G401 (cell line): Measurements from ENCODE around the gene CTSW. TPM values are rescaled to one million over a fixed set of nuclear protein-coding genes. Genes with fewer than 3 reads are reported as not detected.

ENCODE experiments used
- DNase-seq: peaks from one replicate; pipeline ENCODE4 v3.0.0-alpha.2; 2015; ENCODE audit warnings: low spot score
- in situ Hi-C: cut with HindIII; loops from 2 replicates; pipeline ENCODE4 v1.10.0; 2016; ENCODE audit warnings: low sequenced_read_pairs, mixed read lengths
- total RNA-seq: library from RNA; depleted of rRNA; stranded (reverse); fragments of >200 nt; shearing (Covaris generic); gene quantifications from 2 replicates; pipeline ENCODE4 v1.2.3, GENCODE V29; 2014

The CTSW gene
- total RNA-seq, 1 experiment from 2014 or later: not detected

DNA sequence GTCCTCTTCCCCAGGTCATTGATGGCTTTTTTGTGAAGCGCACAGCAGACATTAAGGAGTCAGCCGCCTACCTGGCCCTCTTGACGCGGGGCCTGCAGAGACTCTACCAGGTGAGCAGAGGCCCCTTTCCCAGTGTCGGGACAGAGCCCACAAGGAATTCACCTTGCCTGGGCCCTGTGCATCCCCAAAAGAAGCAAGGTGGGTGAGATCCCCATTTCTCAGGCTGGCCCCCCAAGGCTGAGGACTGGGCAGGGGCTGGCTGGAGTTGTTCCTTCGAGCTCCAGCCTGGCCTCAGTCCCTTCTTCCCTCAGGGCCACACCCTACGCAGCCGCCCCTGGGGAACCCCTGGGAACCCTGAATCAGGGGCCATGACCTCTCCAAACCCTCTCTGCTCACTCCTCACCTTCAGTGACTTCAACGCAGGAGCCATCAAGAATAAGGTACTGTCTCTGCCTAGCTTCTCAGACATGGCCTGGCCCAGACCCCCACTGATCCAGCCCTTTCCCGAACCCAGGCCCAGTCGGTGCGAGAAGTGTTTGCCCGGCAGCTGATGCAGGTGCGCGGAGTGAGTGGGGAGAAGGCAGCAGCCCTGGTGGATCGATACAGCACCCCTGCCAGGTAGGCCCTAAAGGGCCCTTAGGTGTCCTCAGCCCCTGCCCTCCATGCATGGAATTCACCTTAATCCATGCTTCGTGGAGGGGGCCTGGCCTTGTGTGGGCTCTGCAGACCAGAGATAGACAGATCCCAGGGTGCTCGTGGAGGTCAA, 14.7 kb upstream of the CTSW start:
- no peak for DNase-seq
- in situ Hi-C loops: no loop called here

DNA sequence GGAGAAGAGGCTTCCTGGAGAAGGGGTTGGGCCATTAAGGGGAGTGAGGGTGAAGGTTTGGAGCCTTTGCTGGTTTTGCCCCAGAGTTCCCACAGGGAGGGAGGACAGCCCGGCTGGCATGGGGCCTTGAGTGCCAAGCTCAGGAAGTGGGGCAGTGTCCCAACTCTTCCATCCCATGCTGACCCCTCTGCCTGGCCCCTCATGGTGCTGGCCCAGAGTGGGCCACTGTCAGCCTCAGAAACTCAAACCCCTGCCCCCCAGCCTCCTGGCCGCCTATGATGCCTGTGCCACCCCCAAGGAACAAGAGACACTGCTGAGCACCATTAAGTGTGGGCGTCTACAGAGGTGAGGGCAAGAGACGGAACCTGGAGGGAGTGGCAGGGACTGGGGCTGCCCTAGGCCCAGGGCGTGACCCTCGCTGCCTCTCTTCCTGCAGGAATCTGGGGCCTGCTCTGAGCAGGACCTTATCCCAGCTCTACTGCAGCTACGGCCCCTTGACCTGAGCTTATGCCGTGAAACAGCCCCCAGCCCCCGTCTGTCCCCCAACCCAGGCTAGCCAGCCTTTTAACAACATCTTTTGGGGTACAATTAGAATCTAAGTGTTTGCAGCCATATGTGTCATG, 14.0 kb upstream of the CTSW start:
- in situ Hi-C loops: no loop called here
- DNase-seq: no peak

DNA sequence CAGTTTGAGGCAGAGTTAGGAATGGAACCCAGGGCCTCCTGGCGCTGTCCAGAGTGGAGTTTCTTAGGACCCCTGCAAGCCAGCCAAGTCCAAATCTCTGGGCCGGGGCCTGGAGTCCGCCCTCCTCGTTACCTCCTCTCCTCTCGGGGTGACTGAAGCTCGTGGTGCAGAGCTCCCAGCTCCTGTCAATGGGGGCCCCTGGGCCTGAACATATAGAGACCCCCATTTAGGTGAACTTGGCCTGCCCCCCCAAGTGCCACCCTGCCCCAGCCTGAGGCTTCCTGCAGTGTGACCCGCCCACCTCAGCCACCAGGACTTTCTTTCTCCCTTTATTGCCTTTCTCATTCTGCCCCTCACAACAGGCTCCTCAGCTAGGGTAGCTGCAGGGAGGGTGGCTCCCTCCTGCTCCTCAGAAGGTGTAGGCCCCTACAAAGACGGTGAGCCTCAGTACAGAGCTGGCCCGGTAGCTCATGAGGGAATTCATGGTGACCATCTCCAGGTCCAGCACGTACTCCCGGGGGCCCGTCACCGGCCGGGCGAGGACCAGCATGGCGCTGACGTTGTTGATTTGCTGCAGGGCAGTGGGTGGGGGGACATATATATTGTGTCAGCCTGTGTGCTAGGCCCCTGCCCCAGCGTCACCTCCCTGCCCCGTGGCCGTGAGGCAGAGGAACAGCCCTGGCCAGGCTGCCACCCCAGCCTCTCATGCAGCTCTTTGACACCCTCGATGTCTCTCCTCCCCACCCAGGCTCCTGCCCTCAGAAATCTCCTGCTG, 12.9 kb upstream of the CTSW start:
- DNase-seq: no peak
- in situ Hi-C loops: no loop called here

DNA sequence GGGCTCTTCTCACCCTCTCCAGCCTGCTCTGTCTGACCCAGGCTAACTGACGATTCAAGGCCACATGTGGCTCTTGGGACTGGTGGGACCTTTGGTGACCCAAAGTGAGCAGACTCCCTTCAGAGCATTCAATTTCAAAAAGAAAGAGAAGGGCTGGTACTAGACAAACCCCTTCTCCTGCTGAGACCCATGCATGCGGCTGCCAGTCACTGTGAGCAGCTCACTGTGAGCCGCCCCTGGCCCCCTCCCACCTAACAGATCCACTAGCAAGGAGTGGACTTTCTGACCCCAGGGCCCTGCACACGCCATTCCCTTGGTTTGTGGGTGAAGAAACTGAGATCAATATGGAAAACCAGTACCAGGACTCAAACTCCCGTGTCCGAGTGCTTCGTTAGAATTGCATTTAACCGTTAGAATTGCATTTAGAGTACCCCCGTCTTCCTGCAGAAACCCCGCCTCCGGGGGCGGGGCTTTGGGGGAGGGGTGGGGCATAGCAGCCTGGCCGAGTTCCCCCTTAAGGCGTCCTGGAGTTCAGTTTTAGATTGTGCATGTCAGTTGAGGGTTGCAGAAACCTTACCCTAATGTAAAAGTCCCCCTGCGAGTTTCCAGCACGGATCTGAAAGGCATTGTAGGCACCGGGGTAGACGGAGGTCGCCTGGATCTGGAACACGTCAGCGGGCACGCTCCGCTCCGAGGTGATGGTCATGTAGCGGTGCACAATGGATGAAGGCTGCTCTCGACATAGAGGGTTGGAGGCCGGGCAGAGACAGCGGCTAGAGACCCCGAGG, 12.2 kb upstream of the CTSW start:
- no peak for DNase-seq
- in situ Hi-C loops: no loop called here

DNA sequence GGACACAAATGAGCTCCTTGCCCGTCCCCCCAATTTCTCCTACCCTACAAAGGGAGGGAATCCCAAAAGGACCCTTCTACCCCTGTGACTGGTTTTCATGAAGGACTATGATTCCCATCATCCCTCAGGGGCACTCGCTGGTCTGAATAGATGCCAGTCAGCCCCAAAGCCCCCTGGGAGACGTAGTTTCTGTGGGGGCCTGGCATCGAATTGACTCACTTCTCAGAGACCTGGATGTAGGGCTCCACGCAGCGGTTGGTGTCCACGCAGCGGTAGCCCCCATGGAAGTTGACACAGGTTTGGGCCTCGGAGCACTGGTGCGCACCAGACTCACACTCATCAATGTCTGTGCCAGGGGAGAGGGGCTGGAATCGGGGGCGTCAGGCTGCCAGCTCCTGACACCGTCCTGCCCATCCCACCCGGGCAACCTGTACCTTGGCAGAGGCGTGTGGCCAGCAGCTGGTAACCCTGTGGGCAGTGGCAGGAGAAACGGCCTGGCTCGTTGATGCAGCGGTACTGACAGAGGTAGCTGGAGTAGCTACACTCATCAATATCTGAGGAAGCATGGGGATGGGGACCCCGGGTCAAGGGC, 11.5 kb upstream of the CTSW start:
- DNase-seq: peak; percentile 75
- in situ Hi-C loops: no loop called here

DNA sequence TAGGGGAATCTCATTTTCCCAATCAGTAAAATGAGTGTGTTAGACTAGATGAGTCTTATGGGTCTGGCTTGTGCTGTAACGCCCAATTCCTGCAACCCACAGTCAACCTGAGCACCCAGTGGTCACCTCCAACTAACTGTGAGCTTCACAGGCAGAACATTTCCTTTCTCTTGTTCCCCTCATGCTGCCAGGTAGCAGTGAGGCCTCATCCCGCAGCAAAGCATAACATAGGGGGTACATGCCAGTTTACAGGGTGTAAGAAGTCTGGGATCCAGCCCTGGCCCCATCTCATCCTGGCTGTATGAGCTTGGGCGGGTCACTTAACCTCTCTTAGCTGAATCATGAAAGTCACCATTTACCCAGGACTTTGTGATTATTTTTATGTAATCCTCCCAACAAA, 10.7 kb upstream of the CTSW start:
- DNase-seq: no peak

DNA sequence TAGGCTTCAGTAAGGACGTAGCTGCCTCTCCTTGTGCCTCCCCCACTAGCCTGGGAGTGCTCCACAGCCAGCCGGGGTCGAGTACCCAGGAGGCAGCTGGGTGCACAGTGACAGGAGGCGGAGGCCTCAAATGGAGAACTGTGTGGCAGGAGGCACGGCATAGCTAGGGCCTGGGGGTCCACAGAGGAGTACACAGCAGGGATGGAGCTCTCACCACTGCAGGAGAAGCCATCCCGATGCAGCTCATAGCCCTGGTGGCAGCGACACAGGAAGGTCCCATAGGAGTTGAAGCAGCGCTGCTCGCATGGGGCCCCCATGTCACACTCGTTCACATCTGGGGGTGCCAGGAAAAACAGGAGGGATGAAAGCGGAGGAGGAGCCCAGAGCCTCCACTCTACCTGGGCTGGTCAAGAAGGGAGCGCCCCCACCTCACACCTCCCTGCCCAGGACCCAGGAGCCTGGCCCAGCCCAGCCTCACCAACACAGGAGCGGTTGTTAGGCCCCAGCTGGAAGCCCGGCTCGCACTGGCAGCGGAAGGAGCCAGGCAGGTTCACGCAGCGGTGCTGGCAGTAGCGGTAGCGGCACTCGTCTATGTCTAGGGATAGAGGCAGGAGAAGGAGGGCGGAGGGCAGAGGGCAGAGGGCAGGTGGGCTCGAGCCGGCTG, 9.9 kb upstream of the CTSW start:
- in situ Hi-C loops: no loop called here
- no peak for DNase-seq

More for the DNA sequence above, 10.7 kb upstream of the CTSW start:
- in situ Hi-C loops: no loop called here

DNA sequence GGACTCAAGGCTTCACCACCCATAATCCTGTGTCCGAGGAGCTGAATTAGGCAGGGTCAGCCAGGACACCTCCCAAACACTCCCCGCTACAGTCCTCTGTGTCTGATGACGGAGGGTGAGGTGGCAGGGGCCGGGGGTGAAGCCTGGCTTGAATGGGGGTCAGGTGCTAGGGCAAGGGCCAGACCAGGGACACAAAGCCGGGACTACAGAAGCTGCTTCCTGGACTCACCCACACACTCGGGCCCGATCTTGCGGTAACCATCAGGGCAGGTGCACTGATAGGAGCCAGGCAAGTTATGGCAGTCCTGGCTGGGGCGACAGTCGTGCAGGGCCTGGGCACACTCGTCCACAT, 9.4 kb upstream of the CTSW start:
- no peak for DNase-seq
- in situ Hi-C loops: no loop called here

DNA sequence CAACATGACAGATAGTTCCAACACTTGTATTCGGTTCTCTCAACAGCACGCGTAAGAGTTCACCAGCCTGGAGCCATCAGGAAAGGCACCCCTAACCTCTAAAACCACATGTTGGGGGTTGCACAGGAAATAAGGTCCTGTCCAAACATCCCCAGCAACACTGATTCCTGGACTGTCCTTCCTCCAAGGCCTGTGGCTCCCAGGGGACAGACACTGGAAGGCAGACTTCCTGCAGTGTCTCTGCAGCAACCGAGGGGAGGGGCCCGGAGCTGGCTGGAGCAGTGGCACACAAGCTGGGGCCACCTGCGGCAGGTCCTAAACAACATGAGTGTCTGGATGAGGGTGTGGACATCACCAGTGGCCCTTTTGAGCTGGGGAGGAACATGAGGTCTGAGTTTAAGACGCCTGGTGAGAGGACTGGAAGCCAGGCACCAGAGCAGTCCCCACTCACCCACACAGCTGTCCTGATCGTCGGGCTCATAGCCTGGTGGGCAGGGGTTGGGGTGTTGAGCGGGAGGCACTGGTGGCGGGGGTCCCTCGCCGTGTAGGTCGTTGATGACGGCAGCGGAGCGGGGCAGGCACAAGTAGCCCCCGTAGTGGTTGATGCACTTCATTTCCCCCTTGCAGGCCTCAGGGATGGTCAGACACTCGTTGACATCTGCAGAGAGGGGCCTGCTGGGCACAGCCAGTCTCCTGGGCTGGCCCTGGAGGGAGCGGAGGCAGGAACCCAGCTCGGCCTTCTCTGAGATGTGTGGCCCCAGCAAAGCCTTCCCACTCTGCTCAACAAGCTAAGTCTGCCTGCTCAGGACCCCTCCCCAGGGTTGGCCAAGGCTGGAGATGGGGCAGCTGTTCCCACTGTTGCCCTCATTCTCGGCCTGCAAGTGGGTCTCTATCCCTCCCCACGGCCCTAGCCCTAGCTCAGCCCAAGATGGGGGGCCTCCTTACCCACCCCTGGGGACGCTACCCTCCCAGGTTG, 8.6 kb upstream of the CTSW start:
- in situ Hi-C loops: no loop called here
- DNase-seq: no peak

DNA sequence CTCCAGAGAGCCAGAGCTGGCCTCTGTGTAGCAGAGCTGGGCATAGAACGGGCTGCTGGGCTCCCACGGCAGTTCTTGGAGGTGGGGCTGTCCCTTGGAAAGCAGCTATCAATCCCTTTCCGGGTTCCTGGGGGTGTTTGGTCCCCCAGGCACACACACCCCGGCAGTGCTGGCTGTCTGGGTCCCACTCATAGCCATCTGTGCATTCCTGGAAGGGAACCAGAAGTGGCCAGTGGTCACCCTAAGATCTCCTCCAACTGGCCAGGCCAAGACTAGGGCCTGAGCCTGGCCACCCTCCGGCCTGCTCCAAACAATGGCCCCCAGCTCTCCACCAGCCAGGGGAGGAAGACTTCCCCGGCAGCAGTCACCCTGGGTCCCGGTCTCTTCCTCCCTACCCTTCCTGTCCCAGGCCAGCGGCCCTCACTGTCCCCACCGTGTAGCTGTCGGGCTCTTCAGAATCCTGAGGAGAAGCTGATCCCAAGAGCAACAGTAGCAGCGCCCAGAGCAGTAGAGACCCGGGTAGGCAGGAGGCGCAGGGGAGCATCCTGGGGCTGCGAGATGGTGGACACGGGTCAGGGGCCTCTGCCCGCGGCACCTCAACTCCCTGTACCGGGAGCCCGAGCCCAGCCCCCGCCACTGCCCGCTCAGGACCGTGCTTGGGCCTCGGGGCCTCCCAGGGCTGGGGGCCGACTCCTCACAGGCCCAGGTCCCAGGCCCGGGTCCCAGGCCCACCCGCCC, 7.7 kb upstream of the CTSW start:
- in situ Hi-C loops: no loop called here
- peak; percentile 35 for DNase-seq

DNA sequence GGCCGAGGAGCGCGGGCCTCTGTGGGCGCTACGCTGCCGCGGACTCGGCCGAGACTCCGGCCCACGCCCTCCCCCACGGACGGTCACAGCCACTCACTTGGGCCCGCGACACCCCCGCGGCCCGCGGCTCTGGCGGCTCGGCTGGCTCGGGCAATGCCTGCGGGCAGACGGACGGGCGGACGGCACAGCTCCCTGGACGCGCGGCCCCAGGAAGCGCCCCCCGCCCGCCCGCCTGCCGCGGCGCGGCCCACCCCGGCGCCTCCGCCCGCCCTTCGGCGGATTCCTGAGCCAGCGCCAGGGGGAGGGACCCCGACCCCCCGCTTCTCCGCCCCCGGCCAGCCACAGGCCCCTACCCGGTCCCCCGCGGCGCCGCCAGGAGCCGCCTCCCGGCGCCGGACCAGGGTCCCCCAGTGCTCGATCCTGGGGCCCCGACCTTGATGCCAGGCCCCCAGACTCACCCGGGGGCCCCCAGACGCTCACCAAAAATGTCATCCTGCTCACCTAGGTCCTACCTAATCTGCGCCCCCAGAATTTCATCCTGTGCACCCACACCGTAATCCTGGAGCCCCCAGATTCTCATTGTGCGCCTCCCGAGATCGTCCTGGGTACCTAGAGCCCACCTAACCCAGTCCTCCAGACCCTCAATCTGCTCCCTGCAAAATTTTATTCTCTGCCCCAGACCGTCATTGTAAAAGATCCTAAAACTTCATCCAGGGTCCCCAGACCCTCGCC, 6.9 kb upstream of the CTSW start, which contains the start of gene EFEMP2:
TSS of gene EFEMP2 (minus strand) at position 215 of the 732 bp plus-strand sequence. CDS start 446 bp downstream, outside the sequence.
- DNase-seq: no peak

DNA sequence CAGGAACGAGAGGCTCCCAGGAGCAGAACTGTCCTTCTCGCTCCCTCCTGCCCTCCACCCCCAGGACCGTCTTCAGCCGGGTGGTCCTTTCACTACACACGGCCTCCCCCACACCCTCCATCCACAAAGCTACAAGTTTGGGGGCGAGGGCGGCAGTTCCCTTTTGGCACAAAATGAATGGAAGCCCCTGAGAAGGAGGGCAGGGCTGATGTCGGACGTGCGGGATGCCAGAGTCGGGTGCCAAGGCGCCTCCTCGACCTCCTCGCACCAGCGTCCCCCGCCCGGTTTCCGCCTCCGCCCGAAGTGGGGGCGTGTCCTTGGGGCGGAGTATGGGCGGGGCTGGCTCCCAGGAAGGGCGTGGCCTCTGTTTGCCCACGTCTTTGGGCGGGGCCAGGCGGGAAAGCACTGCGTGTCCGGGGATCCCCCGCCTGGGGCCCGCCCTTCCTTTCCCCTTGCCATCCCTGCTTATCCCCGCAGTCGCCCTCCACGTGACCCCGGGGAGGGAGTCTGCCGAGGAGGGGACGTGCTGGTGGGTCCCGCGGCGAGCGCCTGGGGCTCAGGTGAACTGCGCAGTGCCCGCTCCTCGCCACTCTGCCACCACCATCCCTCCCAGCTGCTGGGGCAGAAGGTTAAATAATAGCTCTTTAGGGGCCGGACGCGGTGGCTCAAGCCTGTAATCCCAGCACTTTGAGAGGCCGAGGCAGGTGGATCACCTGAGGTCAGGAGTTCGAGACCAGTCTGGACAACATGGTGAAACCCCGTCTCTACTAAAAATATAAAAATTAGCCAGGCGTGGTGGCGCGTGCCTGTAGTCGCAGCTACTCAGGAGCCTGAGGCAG, 6.1 kb upstream of the CTSW start:
- in situ Hi-C loops: no loop called here

More for the DNA sequence above, 6.9 kb upstream of the CTSW start, which contains the start of gene EFEMP2:
- in situ Hi-C loops: no loop called here

DNA sequence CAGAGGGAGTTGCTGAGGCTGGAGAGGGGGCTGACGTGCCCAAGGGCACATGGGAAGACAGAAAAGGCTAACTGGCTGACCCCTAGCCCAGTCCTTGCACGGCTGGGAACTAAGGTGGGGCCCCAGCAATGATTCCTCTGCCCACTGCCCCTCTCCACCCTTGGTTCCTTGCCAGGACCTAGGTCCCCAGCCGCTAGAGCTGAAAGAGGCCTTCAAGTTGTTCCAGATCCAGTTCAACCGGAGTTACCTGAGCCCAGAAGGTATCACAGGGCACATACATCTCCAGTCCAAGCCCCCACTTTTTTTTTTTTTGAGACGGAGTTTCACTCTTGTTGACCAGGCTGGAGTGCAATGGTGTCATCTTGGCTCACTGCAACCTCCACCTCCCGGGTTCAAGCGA, 390 bp downstream of the CTSW start:
- DNase-seq: no peak
- in situ Hi-C loops: no loop called here

More for the DNA sequence above, 6.1 kb upstream of the CTSW start:
- DNase-seq: peak; percentile 94

DNA sequence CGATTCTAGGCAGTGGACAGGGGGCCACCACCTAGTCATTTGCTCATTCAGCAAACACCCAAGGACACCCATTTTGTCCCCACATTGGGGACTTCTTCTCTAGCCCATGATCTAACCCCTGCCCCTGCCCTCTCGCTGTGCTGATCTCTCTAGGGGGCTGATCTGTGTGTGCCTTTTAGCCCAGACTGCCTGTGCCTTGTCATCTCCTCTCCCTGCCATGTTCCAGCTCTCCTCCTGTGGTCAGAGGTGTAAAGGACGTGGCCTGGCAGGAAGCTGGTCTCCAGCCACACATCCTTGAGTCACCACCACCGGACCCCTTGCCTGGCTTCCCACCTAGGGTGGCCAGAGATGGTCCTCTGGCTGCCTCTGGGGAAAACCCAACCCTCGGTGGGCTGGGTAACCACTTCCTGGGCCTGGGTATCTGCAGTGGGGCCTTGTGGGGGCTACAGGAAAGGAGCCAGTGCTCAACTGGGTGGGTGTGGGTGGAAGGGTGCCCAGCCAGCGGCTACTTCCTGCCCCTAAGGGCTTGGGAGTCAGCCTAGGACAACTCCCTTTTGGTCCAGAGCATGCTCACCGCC, 1.3 kb downstream of the CTSW start:
- DNase-seq: no peak
- in situ Hi-C loops: no loop called here
